IMR-90 (cell line): ENCODE data around the gene NOP9. TPM values are rescaled to one million over a fixed set of nuclear protein-coding genes. Genes with fewer than 3 reads are reported as not detected.
A peak's percentile ranks its signal among the peaks of the same experiment; 100 is the strongest.
"Not testable (repeated sequence)": the region's sequence is repeated elsewhere in the genome, so short reads cannot be mapped to it uniquely, and the experiment has no call there.

Experiments used
- ATAC-seq: fragments of 200-7000 bp; cut with Tn5 transposase; 2 replicates; pipeline ENCODE4 v1.9.1; 2020; ENCODE audit warnings: low read depth, mild to moderate bottlenecking, moderate library complexity
- BruUV-seq: library from RNA; stranded (reverse); fragments of 400-500 nt; replicated peaks from 2 replicates; lab custom pipeline; 2021; lab: Mats Ljungman, UMichigan
- CTCF ChIA-PET: fragments of 300-600 bp; formaldehyde crosslinking; extraction: SDS; loops from one replicate; lab custom pipeline; 2021; ENCODE audit warnings: antibody characterized with exemption; lab: Yijun Ruan, JAX
- POLR2A ChIA-PET: fragments of 300-600 bp; sonication (Branson Sonifier 250); formaldehyde crosslinking; loops from one replicate; lab custom pipeline; 2022; ENCODE audit warnings: antibody characterized with exemption; ENCODE audit not compliant: unreplicated experiment; lab: Charles Lee
- DNase-seq: peaks from one replicate; pipeline ENCODE4 v3.0.0; 2013
- H2AFZ ChIP-seq: replicated peaks from 2 replicates; pipeline ENCODE3; 2013; ENCODE audit warnings: low read length, mild to moderate bottlenecking; ENCODE audit not compliant: poor library complexity
- H2AK5ac ChIP-seq: 2 replicates; pipeline ENCODE4 v1.6.1; 2013; ENCODE audit warnings: low read depth, low read length, inconsistent platforms
- H2AK9ac ChIP-seq: replicated peaks from 2 replicates; pipeline ENCODE3; 2013; ENCODE audit warnings: mild to moderate bottlenecking, low read depth, low read length, moderate library complexity; ENCODE audit not compliant: poor library complexity
- H2BK120ac ChIP-seq: 2 replicates; pipeline ENCODE4 v1.6.1; 2013; ENCODE audit warnings: low read depth, low read length, inconsistent platforms
- H2BK15ac ChIP-seq: 3 replicates; pipeline ENCODE4 v1.6.1; 2013; ENCODE audit warnings: low read depth, low read length, inconsistent platforms
- H2BK20ac ChIP-seq: 2 replicates; pipeline ENCODE4 v1.6.1; 2013; ENCODE audit warnings: low read depth, mild to moderate bottlenecking, inconsistent platforms, low read length, moderate library complexity
- H2BK5ac ChIP-seq: 2 replicates; pipeline ENCODE4 v1.6.1; 2013; ENCODE audit warnings: mild to moderate bottlenecking, low read depth, low read length, inconsistent platforms; ENCODE audit not compliant: poor library complexity, severe bottlenecking
- H3K14ac ChIP-seq: replicated peaks from 2 replicates; pipeline ENCODE4 v1.6.1; 2013; ENCODE audit warnings: low read depth, low read length, inconsistent platforms
- H3K18ac ChIP-seq: 2 replicates; pipeline ENCODE4 v1.6.1; 2013; ENCODE audit warnings: low read depth, low read length, control low read depth
- H3K23ac ChIP-seq: 2 replicates; pipeline ENCODE4 v1.6.1; 2013; ENCODE audit warnings: low read depth, low read length, inconsistent platforms
- H3K27ac ChIP-seq: 2 replicates; pipeline ENCODE4 v1.5.1; 2013; ENCODE audit warnings: mild to moderate bottlenecking, control low read depth, low read length; ENCODE audit not compliant: insufficient read depth
- H3K27me3 ChIP-seq: 2 replicates; pipeline ENCODE4 v1.6.1; 2013; ENCODE audit warnings: low read length; ENCODE audit not compliant: control insufficient read depth, insufficient read depth
- H3K36me3 ChIP-seq: 2 replicates; pipeline ENCODE4 v1.6.1; 2013; ENCODE audit warnings: low read length, mixed read lengths; ENCODE audit not compliant: control insufficient read depth, insufficient read depth
- H3K4ac ChIP-seq: 2 replicates; pipeline ENCODE4 v1.6.1; 2013; ENCODE audit warnings: low read depth, low read length, inconsistent platforms
- H3K4me1 ChIP-seq: 2 replicates; pipeline ENCODE4 v1.6.1; 2013; ENCODE audit warnings: low read length, mixed read lengths; ENCODE audit not compliant: control insufficient read depth, insufficient read depth
- H3K4me2 ChIP-seq: 2 replicates; pipeline ENCODE4 v1.6.1; 2013; ENCODE audit warnings: low read depth, mild to moderate bottlenecking, control low read depth, low read length, moderate library complexity
- H3K4me3 ChIP-seq: 2 replicates; pipeline ENCODE4 v1.5.1; 2013; ENCODE audit warnings: low read depth, mild to moderate bottlenecking, control low read depth, low read length, moderate library complexity; ENCODE audit not compliant: insufficient read depth
- H3K56ac ChIP-seq: 2 replicates; pipeline ENCODE4 v1.6.1; 2013; ENCODE audit warnings: low read length, inconsistent platforms; ENCODE audit not compliant: insufficient read depth; ENCODE audit errors: extremely low read depth
- H3K79me1 ChIP-seq, 2 experiments: 2 replicates each; pipeline ENCODE4 v1.6.1; 2013; ENCODE audit warnings: low read length in 2 of 2, inconsistent platforms in 1 of 2, low read depth in 1 of 2
- H3K9ac ChIP-seq: 2 replicates; pipeline ENCODE4 v1.6.1; 2013; ENCODE audit warnings: low read depth, low read length, control low read depth
- H3K9me1 ChIP-seq: 2 replicates; pipeline ENCODE4 v1.6.1; 2013; ENCODE audit warnings: low read length, inconsistent platforms; ENCODE audit not compliant: insufficient read depth
- H3K9me3 ChIP-seq: 2 replicates; pipeline ENCODE4 v1.6.1; 2013; ENCODE audit warnings: low read length; ENCODE audit not compliant: control insufficient read depth, insufficient read depth
- H4K20me1 ChIP-seq: 2 replicates; pipeline ENCODE4 v1.6.1; 2013; ENCODE audit warnings: low read length, inconsistent platforms; ENCODE audit not compliant: insufficient read depth
- H4K5ac ChIP-seq: 2 replicates; pipeline ENCODE4 v1.6.1; 2013; ENCODE audit warnings: mild to moderate bottlenecking, low read depth, low read length, control low read depth
- H4K8ac ChIP-seq, 2 experiments: 2 replicates each; pipeline ENCODE4 v1.6.1; 2013; ENCODE audit warnings: low read depth in 2 of 2, low read length in 2 of 2, control low read depth in 1 of 2, inconsistent platforms in 1 of 2
- H4K91ac ChIP-seq: 2 replicates; pipeline ENCODE4 v1.6.1; 2013; ENCODE audit warnings: low read depth, low read length, inconsistent platforms; ENCODE audit not compliant: insufficient read depth
- WGBS, 2 experiments: methylation state at CpG; one replicate each; pipeline versions ENCODE4 v1.1.5 to v1.1.7; 2013; ENCODE audit warnings: missing lambda C conversion rate in 2 of 2; ENCODE audit not compliant: insufficient read length in 1 of 2; ENCODE audit errors: extremely low coverage in 2 of 2; 5-methylcytosine and 5-hydroxymethylcytosine counted together
- dilution Hi-C: fragments of 300-500 bp; cut with HindIII; formaldehyde crosslinking; loops from one replicate; pipeline ENCODE4 v1.14.3; 2018; ENCODE audit warnings: low sequenced_read_pairs; ENCODE audit not compliant: unreplicated experiment
- in situ Hi-C: fragments of 300-500 bp; cut with MboI; formaldehyde crosslinking; loops from 3 replicates; pipeline ENCODE4 v1.14.3; 2019; ENCODE audit warnings: low sequenced_read_pairs, inconsistent platforms, mixed read lengths
- intact Hi-C: fragments of 100-400 bp; cut with micrococcal nuclease; formaldehyde crosslinking; loops from 2 replicates; pipeline ENCODE4 v1.10.0; 2022
- polyA plus RNA-seq, 3 experiments: library from polyadenylated mRNA; depleted of rRNA; stranded (reverse); fragments of >200 nt; gene quantifications; 2 replicates each; pipeline ENCODE4 v1.2.3, GENCODE V29; 2012; ENCODE audit warnings: low replicate concordance in 1 of 3
- total RNA-seq: library from RNA; depleted of rRNA; stranded (reverse); fragments of >200 nt; gene quantifications from 2 replicates; pipeline ENCODE4 v1.2.3, GENCODE V29; 2012

The NOP9 gene
- total and polyA plus RNA-seq, 2 of the 4 experiments (the other 2 are of a cell fraction): 11.8 to 25.8 TPM

GRCh38 chr14:24354482-24354825 is 54.8 kb downstream of the NOP9 start:
- H3K9me3 ChIP-seq, H2BK15ac ChIP-seq, H2BK20ac ChIP-seq, H3K27me3 ChIP-seq, H4K20me1 ChIP-seq, H3K14ac ChIP-seq, H4K91ac ChIP-seq, H2AFZ ChIP-seq, H3K56ac ChIP-seq, H3K4me2 ChIP-seq, H3K9me1 ChIP-seq, in situ Hi-C loops, H3K4ac ChIP-seq, H3K4me1 ChIP-seq, H2AK9ac ChIP-seq, H3K36me3 ChIP-seq, H2BK120ac ChIP-seq, H3K9ac ChIP-seq, H3K18ac ChIP-seq, BruUV-seq, H4K8ac ChIP-seq, H3K23ac ChIP-seq, ATAC-seq, H3K4me3 ChIP-seq, H3K79me1 ChIP-seq, POLR2A ChIA-PET, dilution Hi-C loops, DNase-seq, H4K5ac ChIP-seq: not testable (repeated sequence)
- Histone ChIP-seq H2AK5ac (0 out of 2 replicates have a peak overlapping the region, but pooled peaks have one; percentile 36), H3K27ac (peak overlapping the region; percentile 71; the same call in 1 of the 2 replicates), H2BK5ac (peak overlapping the region; percentile 5)
- intact Hi-C loops: loop anchor here (1.0 kb wide), 1 partner anchor 11 kb away; no protein-coding TSS in a partner anchor
- CTCF ChIA-PET: interaction anchor here (0.6 kb wide), 2 partner anchors 21 to 81 kb away, joined by 4 to 8 read pairs; no protein-coding TSS in a partner anchor
- no CpG with 5 or more reads among the region's 3 CpGs for WGBS, 2 experiments
